Endothelial cell of umbilical vein (primary cell): ENCODE measurements around the gene TPO.

ENCODE experiments used
- CTCF ChIP-seq, 2 donors: IDR thresholded peaks; 1 replicate in 1 of 2; 2 replicates in 1 of 2; pipeline ENCODE4 v1.5.1; 2011; ENCODE audit warnings: low read length in 2 of 2, mild to moderate bottlenecking in 2 of 2, moderate library complexity in 2 of 2, control low read depth in 1 of 2, inconsistent platforms in 1 of 2, low read depth in 1 of 2; ENCODE audit not compliant: insufficient read depth in 1 of 2; ENCODE audit errors: extremely low read depth in 1 of 2
- EZH2 ChIP-seq: IDR thresholded peaks from 2 replicates; pipeline ENCODE4 v1.6.1; 2012; ENCODE audit warnings: borderline replicate concordance, low read depth, mild to moderate bottlenecking, moderate library complexity, low read length, inconsistent platforms; ENCODE audit not compliant: severe bottlenecking
- MAX ChIP-seq: IDR thresholded peaks from 2 replicates; pipeline ENCODE4 v1.6.1; 2011; ENCODE audit not compliant: insufficient read depth, insufficient read length
- POLR2AphosphoS5 ChIP-seq: IDR thresholded peaks from 2 replicates; pipeline ENCODE4 v1.6.1; 2012; ENCODE audit warnings: low read depth, mild to moderate bottlenecking, control low read depth, low read length, moderate library complexity; ENCODE audit not compliant: insufficient read depth

DNA sequence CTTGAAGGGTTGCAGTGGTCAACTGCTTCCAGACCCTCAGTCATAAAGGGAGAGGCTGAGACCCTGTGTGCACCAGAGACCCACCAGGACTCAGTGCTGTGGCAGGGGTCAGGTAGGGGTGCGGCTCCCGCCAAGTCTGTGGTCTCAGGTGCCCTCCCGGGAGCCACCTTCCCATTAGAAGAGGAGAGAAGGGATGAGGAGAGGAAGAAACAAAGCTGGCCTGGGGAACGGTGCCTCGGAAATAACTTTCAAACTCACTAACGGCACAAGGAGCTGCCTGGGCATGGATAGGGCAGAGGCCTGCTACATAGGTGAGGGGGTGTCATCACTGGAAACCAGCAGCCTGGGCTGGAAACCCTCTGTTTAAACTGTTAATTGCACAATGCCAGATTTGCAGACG lies 84.9 kb downstream of the TPO start:
- TF ChIP-seq POLR2AphosphoS5 (no peak), CTCF (IDR thresholded peaks at IDR 0.05; ENCODE audit: extremely low read depth in 1 of 2, insufficient read depth in 1 of 2, low read depth in 1 of 2, low read length in 2 of 2) (no peak), EZH2 (no peak), MAX (no peak)
